Lower lobe of right lung (tissue), 2 donors: ENCODE measurements around the gene MRPL51. TPM values are rescaled to one million over a fixed set of nuclear protein-coding genes. Genes with fewer than 3 reads are reported as not detected.

Experiments
- ATAC-seq, 2 donors: fragments of 200-7000 bp; cut with Tn5 transposase; one replicate each; pipeline ENCODE4 v1.9.1; 2020 to 2022; ENCODE audit warnings: mild to moderate bottlenecking in 2 of 2, moderate library complexity in 2 of 2
- DNase-seq: peaks from one replicate; pipeline ENCODE4 v3.0.0-alpha.2; 2020
- H3K27ac ChIP-seq: fragments of 200-600 bp; one replicate; pipeline ENCODE4 v1.8.0; 2022
- H3K27me3 ChIP-seq: fragments of 200-600 bp; one replicate; pipeline ENCODE4 v1.8.0; 2022; ENCODE audit warnings: low read depth
- H3K36me3 ChIP-seq: fragments of 200-600 bp; one replicate; pipeline ENCODE4 v1.8.0; 2022; ENCODE audit warnings: mild to moderate bottlenecking
- H3K4me1 ChIP-seq: fragments of 200-600 bp; one replicate; pipeline ENCODE4 v1.8.0; 2022
- H3K4me3 ChIP-seq: fragments of 200-600 bp; one replicate; pipeline ENCODE4 v1.8.0; 2022; ENCODE audit warnings: mild to moderate bottlenecking
- H3K9me3 ChIP-seq: fragments of 200-600 bp; one replicate; pipeline ENCODE4 v1.8.0; 2022
- CTCF ChIP-seq: fragments of 200-600 bp; IDR thresholded peaks from one replicate; pipeline ENCODE4 v1.8.0; 2022; ENCODE audit warnings: antibody characterized with exemption, mild to moderate bottlenecking
- intact Hi-C: fragments of 100-400 bp; cut with DNase I; formaldehyde crosslinking; loops from one replicate; pipeline ENCODE4 v1.11.0; 2022
- total RNA-seq: library from RNA; stranded (reverse); fragmentation: NEBNext Ultra II Directional; extraction: Animal tissue kit (Norgen Biotek cat#: 25700); gene quantifications from one replicate; pipeline ENCODE4 v1.2.1, GENCODE V29; 2021
- donor health status: DM: no; HTN: yes; CAD: no; lungs with severe emphysema.

The MRPL51 gene
- total RNA-seq, 1 donor from 2014 or later, result 121 TPM

- Histone ChIP-seq H3K36me3 (peaks cover 98% of the 10 kb centered on the region), H3K27ac (no peak overlapping the region), H3K4me3 (no peak overlapping the region), H3K9me3 (no peaks in the 10 kb centered on the region), H3K4me1 (no peaks in the 10 kb centered on the region), H3K27me3 (no peaks in the 10 kb centered on the region)
- ATAC-seq (no peak), DNase-seq (no peak)
- TF ChIP-seq CTCF, result no peak
- intact Hi-C loops, result no loop called here
Observed at GRCh38 chr12:6523708-6524107, 30.6 kb upstream of the MRPL51 start.

GRCh38 chr12:6522193-6522592, 29.1 kb upstream of the MRPL51 start:
- ATAC-seq, result no peak
- H3K27ac ChIP-seq, result no peak overlapping the region
- no peaks in the 10 kb centered on the region for H3K9me3 ChIP-seq
- TF ChIP-seq CTCF, result no peak
- no peak overlapping the region for H3K4me3 ChIP-seq
- DNase-seq, result no peak
- no peaks in the 10 kb centered on the region for H3K4me1 ChIP-seq
- H3K27me3 ChIP-seq, result no peaks in the 10 kb centered on the region
- peaks cover 98% of the 10 kb centered on the region for H3K36me3 ChIP-seq
- intact Hi-C loops, result no loop called here

- no peak for ATAC-seq
- no peaks in the 10 kb centered on the region for H3K9me3 ChIP-seq
Observed at GRCh38 chr12:6520186-6520585, 27.1 kb upstream of the MRPL51 start.

GRCh38 chr12:6508087-6508486, 15.0 kb upstream of the MRPL51 start:
- H3K27ac ChIP-seq, result no peak overlapping the region
- H3K27me3 ChIP-seq, result no peaks in the 10 kb centered on the region
- no peaks in the 10 kb centered on the region for H3K9me3 ChIP-seq
- H3K4me1 ChIP-seq, result no peaks in the 10 kb centered on the region
- intact Hi-C loops, result no loop called here
- TF ChIP-seq CTCF, result no peak
- DNase-seq (no peak), ATAC-seq (no peak)
- peaks cover 54% of the 10 kb centered on the region for H3K36me3 ChIP-seq
- H3K4me3 ChIP-seq, result no peak overlapping the region

More at GRCh38 chr12:6520186-6520585, 27.1 kb upstream of the MRPL51 start:
- Histone ChIP-seq H3K4me1 (no peaks in the 10 kb centered on the region), H3K36me3 (peaks cover 95% of the 10 kb centered on the region), H3K27me3 (no peaks in the 10 kb centered on the region), H3K4me3 (no peak overlapping the region), H3K27ac (no peak overlapping the region)
- intact Hi-C loops, result no loop called here
- DNase-seq, result no peak
- TF ChIP-seq CTCF, result no peak

GRCh38 chr12:6507102-6507998, 14.3 kb upstream of the MRPL51 start:
- H3K27ac ChIP-seq, result no peak overlapping the region
- H3K4me3 ChIP-seq, result no peak overlapping the region
- ATAC-seq (no peak), DNase-seq (no peak)
- no peak for TF ChIP-seq CTCF
- H3K4me1 ChIP-seq, result no peaks in the 10 kb centered on the region
- no peaks in the 10 kb centered on the region for H3K27me3 ChIP-seq
- H3K9me3 ChIP-seq, result no peaks in the 10 kb centered on the region
- intact Hi-C loops, result no loop called here
- peaks cover 46% of the 10 kb centered on the region for H3K36me3 ChIP-seq
